ENCODE measurements around the gene RPL10A.
"Not testable (repeated sequence)": the region's sequence is repeated elsewhere in the genome, so short reads cannot be mapped to it uniquely, and the experiment has no call there.

The RPL10A gene

GRCh38 chr6:35515939-35516338 lies 47.7 kb downstream of the RPL10A start:
- DNase-seq, result not testable (repeated sequence)

GRCh38 chr6:35516712-35517111 lies 48.5 kb downstream of the RPL10A start:
- DNase-seq, result no peak

GRCh38 chr6:35517978-35518377 lies 49.8 kb downstream of the RPL10A start:
- DNase-seq, result not testable (repeated sequence)

- DNase-seq, result no peak
Observed at GRCh38 chr6:35518566-35519312, 50.5 kb downstream of the RPL10A start.

GRCh38 chr6:35519313-35520015 lies 51.3 kb downstream of the RPL10A start:
- DNase-seq, result no peak
